ENCODE results near the gene PWWP2A.

PWWP2A gene

GRCh38 chr5:160133071-160133917 lies 14.0 kb upstream of the PWWP2A start:
- no peak for DNase-seq (ENCODE audit: low read depth in 2 of 2)

GRCh38 chr5:160129841-160130240 lies 10.6 kb upstream of the PWWP2A start:
- DNase-seq (ENCODE audit: low read depth in 2 of 2): no peak

GRCh38 chr5:160128632-160129031 lies 9.4 kb upstream of the PWWP2A start:
- DNase-seq (ENCODE audit: low read depth in 2 of 2): no peak

- no peak for DNase-seq (ENCODE audit: low read depth in 2 of 2)
Measured at GRCh38 chr5:160119905-160120266, 636 bp upstream of the PWWP2A start.

- peak; percentile 17 to 34 for DNase-seq (ENCODE audit: low read depth in 2 of 2)
Measured at GRCh38 chr5:160118349-160119141, 705 bp downstream of the PWWP2A start.

- no peak for DNase-seq (ENCODE audit: low read depth in 2 of 2)
Measured at GRCh38 chr5:160116991-160117390, 2.3 kb downstream of the PWWP2A start.

GRCh38 chr5:160108124-160108523 lies 11.1 kb downstream of the PWWP2A start:
- no peak for DNase-seq (ENCODE audit: low read depth in 2 of 2)

- DNase-seq (ENCODE audit: low read depth in 2 of 2): no peak
Measured at GRCh38 chr5:160105686-160106360, 13.4 kb downstream of the PWWP2A start.

- no peak for DNase-seq (ENCODE audit: low read depth in 2 of 2)
Measured at GRCh38 chr5:160097991-160098390, 21.3 kb downstream of the PWWP2A start.

GRCh38 chr5:160096178-160096577 lies 23.1 kb downstream of the PWWP2A start:
- DNase-seq (ENCODE audit: low read depth in 2 of 2): no peak

GRCh38 chr5:160092960-160093707 lies 26.1 kb downstream of the PWWP2A start:
- no peak for DNase-seq (ENCODE audit: low read depth in 2 of 2)

GRCh38 chr5:160092514-160092913 lies 26.7 kb downstream of the PWWP2A start:
- DNase-seq (ENCODE audit: low read depth in 2 of 2): no peak

- DNase-seq (ENCODE audit: low read depth in 2 of 2): no peak
Measured at GRCh38 chr5:160090059-160090458, 29.2 kb downstream of the PWWP2A start.

GRCh38 chr5:160089531-160089930 lies 29.7 kb downstream of the PWWP2A start:
- no peak for DNase-seq (ENCODE audit: low read depth in 2 of 2)

GRCh38 chr5:160088805-160089204 lies 30.4 kb downstream of the PWWP2A start:
- no peak for DNase-seq (ENCODE audit: low read depth in 2 of 2)

- DNase-seq (ENCODE audit: low read depth in 2 of 2): no peak
Measured at GRCh38 chr5:160087199-160087598, 32.1 kb downstream of the PWWP2A start.

- DNase-seq (ENCODE audit: low read depth in 2 of 2): no peak
Measured at GRCh38 chr5:160084144-160084543, 35.1 kb downstream of the PWWP2A start.

GRCh38 chr5:160083501-160083900 lies 35.7 kb downstream of the PWWP2A start:
- DNase-seq (ENCODE audit: low read depth in 2 of 2): no peak

GRCh38 chr5:160082614-160083500 lies 36.4 kb downstream of the PWWP2A start:
- DNase-seq (ENCODE audit: low read depth in 2 of 2): no peak

GRCh38 chr5:160081495-160081894 lies 37.8 kb downstream of the PWWP2A start:
- no peak for DNase-seq (ENCODE audit: low read depth in 2 of 2)

GRCh38 chr5:160079753-160080152 lies 39.5 kb downstream of the PWWP2A start:
- DNase-seq (ENCODE audit: low read depth in 2 of 2): no peak
